ENCODE data around the gene DOCK3. TPM values are rescaled to one million over a fixed set of nuclear protein-coding genes. Genes with fewer than 3 reads are reported as not detected.

Gene DOCK3
- total and polyA plus RNA-seq, 10 of the 15 experiments (the other 5 are each of a cell fraction or from before 2014, with no cell fraction given) = 0.02 to 0.52 (median 0.04) TPM; not detected in 5

DNA sequence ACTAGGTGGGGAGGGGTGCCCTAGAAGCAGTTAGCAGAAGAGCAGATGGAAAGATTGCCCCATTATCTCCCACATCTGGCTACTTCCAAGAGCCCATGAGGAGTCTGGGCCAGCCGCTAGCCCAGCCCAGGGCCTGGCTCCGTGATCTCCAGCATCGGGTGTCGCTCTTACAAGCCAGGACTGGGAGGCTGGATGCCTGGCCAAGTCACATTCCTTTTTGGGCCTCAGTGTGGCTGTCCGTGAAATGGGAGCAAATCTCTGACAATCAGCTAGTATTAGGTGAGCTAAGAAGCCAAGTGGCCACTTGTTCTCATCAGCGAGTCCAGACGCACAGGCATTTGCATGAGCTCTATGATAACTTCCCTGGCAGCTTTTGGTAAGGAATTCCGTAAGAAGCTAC lies 23.3 kb upstream of the DOCK3 start:
- DNase-seq (ENCODE audit: low read depth, low spot score) = no peak
- Histone ChIP-seq H3K9ac (ENCODE audit: control insufficient read depth, insufficient read depth, low read length) (no peak overlapping the region), H2AFZ (ENCODE audit: control insufficient read depth, low read depth, low read length) (no peak overlapping the region), H3K27me3 (replicated peaks in 1 of 2; ENCODE audit: control insufficient read depth in 2 of 2, insufficient read depth in 2 of 2, low read length in 1 of 2) (no peaks in the 10 kb centered on the region; a peak in 2 of 4 replicates), H3K4me2 (ENCODE audit: control insufficient read depth, insufficient read depth) (no peak overlapping the region), H3K4me3 (no peak overlapping the region), H3K27ac (ENCODE audit: control insufficient read depth, insufficient read depth) (no peak overlapping the region), H4K20me1 (ENCODE audit: control insufficient read depth, insufficient read depth) (no peaks in the 10 kb centered on the region), H3K9me3 (replicated peaks; ENCODE audit: control insufficient read depth, insufficient read depth, low read length) (no peaks in the 10 kb centered on the region), H3K36me3 (ENCODE audit: control insufficient read depth in 2 of 2, insufficient read depth in 2 of 2, low read length in 1 of 2) (peaks cover 0 to 3% of the 10 kb centered on the region in 2 experiments; a peak in 2 of 4 replicates), H3K79me2 (ENCODE audit: control insufficient read depth, insufficient read depth, low read length) (no peaks in the 10 kb centered on the region), H3K4me1 (ENCODE audit: control insufficient read depth, insufficient read depth, low read length) (no peaks in the 10 kb centered on the region)
- in situ Hi-C loops (cut with MboI) = no loop called here
- FAIRE-seq = no peak
- 72% methylated on average over 8 of the region's 8 CpGs for WGBS (ENCODE audit: insufficient coverage, insufficient replicate concordance, low lambda C conversion rate, missing lambda C conversion rate)
- ATAC-seq = no peak
- CTCF ChIA-PET = interaction anchor here (0.8 to 10.8 kb wide), 3 partner anchors 10 to 33 kb away, joined by 4 to 250 read pairs (median 16); partner anchors contain the start of gene MAPKAPK3
- RAD21 ChIA-PET (ENCODE audit: unreplicated experiment) = interaction anchor here (0.9 to 7.3 kb wide), 5 partner anchors 19 to 81 kb away, joined by 3 to 84 read pairs (median 4); partner anchors contain the start of gene MAPKAPK3
- TF ChIP-seq RAD51 (IDR thresholded peaks at IDR 0.05) (no peak), MEF2B (IDR thresholded peaks at IDR 0.05; ENCODE audit: partially characterized antibody, poor library complexity, severe bottlenecking) (no peak), SPI1 (IDR thresholded peaks at IDR 0.05; ENCODE audit: borderline replicate concordance, insufficient read depth, low read depth, low read length) (no peak), CBX3 (IDR thresholded peaks at IDR 0.05; ENCODE audit: borderline replicate concordance, low read depth) (no peak), TCF7 (IDR thresholded peaks at IDR 0.05; ENCODE audit: borderline replicate concordance) (no peak), LARP7 (IDR thresholded peaks at IDR 0.05) (no peak), RELA (IDR thresholded peaks at IDR 0.05; ENCODE audit: borderline replicate concordance, partially characterized antibody) (no peak), HCFC1 (IDR thresholded peaks at IDR 0.05; ENCODE audit: low read length) (no peak), SP1 (IDR thresholded peaks at IDR 0.05; ENCODE audit: low read depth, low read length) (no peak), MTA2 (IDR thresholded peaks at IDR 0.05; ENCODE audit: low read depth) (no peak), STAT3 (IDR thresholded peaks at IDR 0.05; ENCODE audit: low read depth, low read length) (no peak), DPF2 (IDR thresholded peaks at IDR 0.05) (no peak), ATF7 (IDR thresholded peaks at IDR 0.05; ENCODE audit: low read depth) (no peak), CHD1 (IDR thresholded peaks at IDR 0.05; ENCODE audit: low read depth, low read length) (no peak), TCF12 (IDR thresholded peaks at IDR 0.05; ENCODE audit: low read depth, low read length) (no peak), PAX5 (IDR thresholded peaks at IDR 0.05; ENCODE audit: borderline replicate concordance, low read depth, low read length) (no peak), ZSCAN29 (IDR thresholded peaks at IDR 0.05) (no peak)
- TF ChIP-seq, protein P1, sequence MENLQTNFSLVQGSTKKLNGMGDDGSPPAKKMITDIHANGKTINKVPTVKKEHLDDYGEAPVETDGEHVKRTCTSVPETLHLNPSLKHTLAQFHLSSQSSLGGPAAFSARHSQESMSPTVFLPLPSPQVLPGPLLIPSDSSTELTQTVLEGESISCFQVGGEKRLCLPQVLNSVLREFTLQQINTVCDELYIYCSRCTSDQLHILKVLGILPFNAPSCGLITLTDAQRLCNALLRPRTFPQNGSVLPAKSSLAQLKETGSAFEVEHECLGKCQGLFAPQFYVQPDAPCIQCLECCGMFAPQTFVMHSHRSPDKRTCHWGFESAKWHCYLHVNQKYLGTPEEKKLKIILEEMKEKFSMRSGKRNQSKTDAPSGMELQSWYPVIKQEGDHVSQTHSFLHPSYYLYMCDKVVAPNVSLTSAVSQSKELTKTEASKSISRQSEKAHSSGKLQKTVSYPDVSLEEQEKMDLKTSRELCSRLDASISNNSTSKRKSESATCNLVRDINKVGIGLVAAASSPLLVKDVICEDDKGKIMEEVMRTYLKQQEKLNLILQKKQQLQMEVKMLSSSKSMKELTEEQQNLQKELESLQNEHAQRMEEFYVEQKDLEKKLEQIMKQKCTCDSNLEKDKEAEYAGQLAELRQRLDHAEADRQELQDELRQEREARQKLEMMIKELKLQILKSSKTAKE (IDR thresholded peaks at IDR 0.05; ENCODE audit: low read depth, poor library complexity, severe bottlenecking) = no peak
- TF ChIP-seq, protein P2, sequence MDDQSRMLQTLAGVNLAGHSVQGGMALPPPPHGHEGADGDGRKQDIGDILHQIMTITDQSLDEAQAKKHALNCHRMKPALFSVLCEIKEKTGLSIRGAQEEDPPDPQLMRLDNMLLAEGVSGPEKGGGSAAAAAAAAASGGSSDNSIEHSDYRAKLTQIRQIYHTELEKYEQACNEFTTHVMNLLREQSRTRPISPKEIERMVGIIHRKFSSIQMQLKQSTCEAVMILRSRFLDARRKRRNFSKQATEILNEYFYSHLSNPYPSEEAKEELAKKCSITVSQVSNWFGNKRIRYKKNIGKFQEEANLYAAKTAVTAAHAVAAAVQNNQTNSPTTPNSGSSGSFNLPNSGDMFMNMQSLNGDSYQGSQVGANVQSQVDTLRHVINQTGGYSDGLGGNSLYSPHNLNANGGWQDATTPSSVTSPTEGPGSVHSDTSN (IDR thresholded peaks at IDR 0.05; ENCODE audit: insufficient replicate concordance, low read depth, low read length) = no peak
- intact Hi-C loops (cut with micrococcal nuclease; ENCODE audit: unreplicated experiment) = no loop called here
- no TSS peak for BruUV-seq (replicated peaks)
- SMC1A ChIA-PET (ENCODE audit: uncharacterized antibody, unreplicated experiment) = interaction anchor here (0.9 to 8.0 kb wide), 2 partner anchors 28 to 34 kb away, joined by 3 to 81 read pairs; partner anchors contain the start of gene MAPKAPK3
- POLR2A ChIA-PET = interaction anchor here (0.6 kb wide), 1 partner anchor 18 kb away, joined by 13 read pairs; no protein-coding TSS in a partner anchor
